Panc1 (cell line): Measurements from ENCODE around the gene NMRK2. TPM values are rescaled to one million over a fixed set of nuclear protein-coding genes. Genes with fewer than 3 reads are reported as not detected.

Experiments used
- ATAC-seq: fragments of 200-7000 bp; cut with Tn5 transposase; 2 replicates; pipeline ENCODE4 v1.9.1; 2020; ENCODE audit warnings: mild to moderate bottlenecking, moderate library complexity
- BruUV-seq: library from RNA; stranded (reverse); fragments of 400-500 nt; replicated peaks from 2 replicates; lab custom pipeline; 2021; lab: Mats Ljungman, UMichigan
- CTCF ChIA-PET: fragments of 300-600 bp; sonication (Branson Sonifier 250); formaldehyde crosslinking; loops from one replicate; lab custom pipeline; 2022; ENCODE audit warnings: antibody characterized with exemption; lab: Charles Lee
- POLR2A ChIA-PET: fragments of 300-600 bp; sonication (Branson Sonifier 250); formaldehyde crosslinking; loops from one replicate; lab custom pipeline; 2022; ENCODE audit warnings: antibody characterized with exemption; lab: Charles Lee
- DNase-seq: peaks from one replicate; pipeline ENCODE4 v3.0.0-alpha.2; 2010; ENCODE audit warnings: low read depth, low spot score
- H3K27ac ChIP-seq: 2 replicates; pipeline ENCODE4 v1.5.1; 2011; ENCODE audit warnings: mild to moderate bottlenecking, low read length, inconsistent platforms
- H3K27me3 ChIP-seq: fragments of 200-500 bp; sonication (Bioruptor generic); 2 replicates; pipeline ENCODE4 v1.6.0; 2014; ENCODE audit warnings: low read length, inconsistent platforms; ENCODE audit not compliant: control insufficient read depth, insufficient read depth
- H3K36me3 ChIP-seq: fragments of 200-500 bp; sonication (Bioruptor generic); 2 replicates; pipeline ENCODE4 v1.5.1; 2014; ENCODE audit warnings: inconsistent platforms, mild to moderate bottlenecking, low read length, moderate library complexity; ENCODE audit not compliant: control insufficient read depth, insufficient read depth
- H3K4me1 ChIP-seq: 2 replicates; pipeline ENCODE4 v1.5.1; 2011; ENCODE audit warnings: inconsistent platforms, mild to moderate bottlenecking, low read length, moderate library complexity; ENCODE audit not compliant: control insufficient read depth, insufficient read depth
- H3K4me3 ChIP-seq, 2 experiments: 2 replicates each; pipeline ENCODE4 v1.5.1; 2011 to 2012; ENCODE audit warnings: low read depth in 2 of 2, low read length in 2 of 2, mild to moderate bottlenecking in 2 of 2, inconsistent platforms in 1 of 2, moderate library complexity in 1 of 2
- H3K9me3 ChIP-seq: fragments of 200-500 bp; sonication (Bioruptor generic); 2 replicates; pipeline ENCODE4 v1.5.1; 2014; ENCODE audit warnings: low read depth, mild to moderate bottlenecking, inconsistent platforms, low read length, moderate library complexity; ENCODE audit not compliant: control insufficient read depth, insufficient read depth
- POLR2AphosphoS5 ChIP-seq: IDR thresholded peaks from 2 replicates; pipeline ENCODE4 v1.6.1; 2012; ENCODE audit warnings: mild to moderate bottlenecking, low read depth, low read length, moderate library complexity
- SIN3A ChIP-seq: IDR thresholded peaks from 2 replicates; pipeline ENCODE4 v1.6.1; 2012; ENCODE audit warnings: low read depth, mild to moderate bottlenecking, low read length, moderate library complexity, borderline replicate concordance; ENCODE audit not compliant: insufficient read depth
- TCF7L2 ChIP-seq: IDR thresholded peaks from 2 replicates; pipeline ENCODE4 v1.6.1; 2011; ENCODE audit warnings: mild to moderate bottlenecking, low read depth, low read length, inconsistent platforms
- in situ Hi-C: cut with HindIII; loops from 2 replicates; pipeline ENCODE4 v1.10.0; 2016; ENCODE audit warnings: low sequenced_read_pairs, low pct_unique_long_range_greater_than_20kb
- intact Hi-C: fragments of 100-400 bp; cut with micrococcal nuclease; formaldehyde crosslinking; loops from one replicate; pipeline ENCODE4 v1.10.0; 2022; ENCODE audit not compliant: unreplicated experiment
- total RNA-seq: library from RNA; stranded (reverse); gene quantifications from one replicate; pipeline ENCODE4 v1.2.1, GENCODE V29; 2021; ENCODE audit not compliant: unreplicated experiment
- TF ChIP-seq, protein P1 (sequence below): fragments of 450-650 bp; IDR thresholded peaks from 2 replicates; pipeline ENCODE4 v1.5.1; 2017; ENCODE audit warnings: mild to moderate bottlenecking
- TF ChIP-seq, protein P2 (sequence below), 2 experiments: IDR thresholded peaks; 2 replicates each; pipeline ENCODE4 v1.6.1; 2011 to 2012; ENCODE audit warnings: low read depth in 2 of 2, control low read depth in 1 of 2, low read length in 1 of 2, mild to moderate bottlenecking in 1 of 2, moderate library complexity in 1 of 2; ENCODE audit not compliant: insufficient read depth in 1 of 2

Gene NMRK2
- total RNA-seq, 1 experiment from 2014 or later, result 0.21 TPM

DNA sequence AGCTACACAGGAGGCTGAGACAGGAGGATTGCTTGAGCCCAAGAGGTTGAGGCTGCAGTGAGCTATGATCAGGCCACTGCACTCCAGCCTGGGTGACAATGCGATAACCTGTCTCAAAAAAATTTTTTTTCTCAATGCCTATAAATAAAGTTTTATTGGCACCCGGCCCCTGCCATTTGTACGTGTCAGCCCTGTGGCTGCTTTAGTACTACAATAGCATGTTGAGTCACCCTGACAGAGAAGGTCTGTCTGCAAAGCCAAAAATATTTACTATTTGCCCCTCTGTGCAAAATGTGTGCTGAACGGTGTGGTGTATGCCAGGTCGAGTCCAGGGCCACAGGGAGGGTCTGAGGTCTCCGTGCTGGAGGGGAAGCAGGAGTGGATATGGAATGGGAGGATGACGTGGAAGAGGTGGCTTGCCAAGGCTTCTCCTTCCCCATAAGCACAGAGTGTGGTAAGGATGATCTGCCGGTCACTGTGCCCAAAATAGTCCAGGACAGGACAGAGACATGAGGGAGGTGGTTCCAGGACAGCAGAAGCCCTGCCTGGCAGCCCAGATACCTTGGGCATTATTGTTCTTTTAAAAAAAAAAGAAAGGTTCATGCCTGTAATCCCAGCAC, 10.0 kb downstream of the NMRK2 start:
- no peaks in the 10 kb centered on the region for H3K9me3 ChIP-seq
- ATAC-seq, result 0 out of 2 replicates have a peak, but pooled peaks have one; percentile 29
- intact Hi-C loops (no loop called here), in situ Hi-C loops (no loop called here)
- no peak for DNase-seq
- H3K27ac ChIP-seq, result no peak overlapping the region
- no peak for TF ChIP-seq POLR2AphosphoS5
- TF ChIP-seq, protein P1, sequence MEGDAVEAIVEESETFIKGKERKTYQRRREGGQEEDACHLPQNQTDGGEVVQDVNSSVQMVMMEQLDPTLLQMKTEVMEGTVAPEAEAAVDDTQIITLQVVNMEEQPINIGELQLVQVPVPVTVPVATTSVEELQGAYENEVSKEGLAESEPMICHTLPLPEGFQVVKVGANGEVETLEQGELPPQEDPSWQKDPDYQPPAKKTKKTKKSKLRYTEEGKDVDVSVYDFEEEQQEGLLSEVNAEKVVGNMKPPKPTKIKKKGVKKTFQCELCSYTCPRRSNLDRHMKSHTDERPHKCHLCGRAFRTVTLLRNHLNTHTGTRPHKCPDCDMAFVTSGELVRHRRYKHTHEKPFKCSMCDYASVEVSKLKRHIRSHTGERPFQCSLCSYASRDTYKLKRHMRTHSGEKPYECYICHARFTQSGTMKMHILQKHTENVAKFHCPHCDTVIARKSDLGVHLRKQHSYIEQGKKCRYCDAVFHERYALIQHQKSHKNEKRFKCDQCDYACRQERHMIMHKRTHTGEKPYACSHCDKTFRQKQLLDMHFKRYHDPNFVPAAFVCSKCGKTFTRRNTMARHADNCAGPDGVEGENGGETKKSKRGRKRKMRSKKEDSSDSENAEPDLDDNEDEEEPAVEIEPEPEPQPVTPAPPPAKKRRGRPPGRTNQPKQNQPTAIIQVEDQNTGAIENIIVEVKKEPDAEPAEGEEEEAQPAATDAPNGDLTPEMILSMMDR, result no peak
- no peak for TF ChIP-seq SIN3A
- TF ChIP-seq TCF7L2, result no peak
- TF ChIP-seq, protein P2, sequence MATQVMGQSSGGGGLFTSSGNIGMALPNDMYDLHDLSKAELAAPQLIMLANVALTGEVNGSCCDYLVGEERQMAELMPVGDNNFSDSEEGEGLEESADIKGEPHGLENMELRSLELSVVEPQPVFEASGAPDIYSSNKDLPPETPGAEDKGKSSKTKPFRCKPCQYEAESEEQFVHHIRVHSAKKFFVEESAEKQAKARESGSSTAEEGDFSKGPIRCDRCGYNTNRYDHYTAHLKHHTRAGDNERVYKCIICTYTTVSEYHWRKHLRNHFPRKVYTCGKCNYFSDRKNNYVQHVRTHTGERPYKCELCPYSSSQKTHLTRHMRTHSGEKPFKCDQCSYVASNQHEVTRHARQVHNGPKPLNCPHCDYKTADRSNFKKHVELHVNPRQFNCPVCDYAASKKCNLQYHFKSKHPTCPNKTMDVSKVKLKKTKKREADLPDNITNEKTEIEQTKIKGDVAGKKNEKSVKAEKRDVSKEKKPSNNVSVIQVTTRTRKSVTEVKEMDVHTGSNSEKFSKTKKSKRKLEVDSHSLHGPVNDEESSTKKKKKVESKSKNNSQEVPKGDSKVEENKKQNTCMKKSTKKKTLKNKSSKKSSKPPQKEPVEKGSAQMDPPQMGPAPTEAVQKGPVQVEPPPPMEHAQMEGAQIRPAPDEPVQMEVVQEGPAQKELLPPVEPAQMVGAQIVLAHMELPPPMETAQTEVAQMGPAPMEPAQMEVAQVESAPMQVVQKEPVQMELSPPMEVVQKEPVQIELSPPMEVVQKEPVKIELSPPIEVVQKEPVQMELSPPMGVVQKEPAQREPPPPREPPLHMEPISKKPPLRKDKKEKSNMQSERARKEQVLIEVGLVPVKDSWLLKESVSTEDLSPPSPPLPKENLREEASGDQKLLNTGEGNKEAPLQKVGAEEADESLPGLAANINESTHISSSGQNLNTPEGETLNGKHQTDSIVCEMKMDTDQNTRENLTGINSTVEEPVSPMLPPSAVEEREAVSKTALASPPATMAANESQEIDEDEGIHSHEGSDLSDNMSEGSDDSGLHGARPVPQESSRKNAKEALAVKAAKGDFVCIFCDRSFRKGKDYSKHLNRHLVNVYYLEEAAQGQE (IDR thresholded peaks at IDR 0.05; ENCODE audit: insufficient read depth in 1 of 2, low read depth in 2 of 2, low read length in 1 of 2), result no peak
- H3K4me1 ChIP-seq, result no peaks in the 10 kb centered on the region
- no TSS peak for BruUV-seq
- H3K27me3 ChIP-seq, result no peaks in the 10 kb centered on the region
- H3K4me3 ChIP-seq, result no peak overlapping the region
- no peaks in the 10 kb centered on the region for H3K36me3 ChIP-seq
- POLR2A ChIA-PET, result no interaction called here
- CTCF ChIA-PET, result no interaction called here

DNA sequence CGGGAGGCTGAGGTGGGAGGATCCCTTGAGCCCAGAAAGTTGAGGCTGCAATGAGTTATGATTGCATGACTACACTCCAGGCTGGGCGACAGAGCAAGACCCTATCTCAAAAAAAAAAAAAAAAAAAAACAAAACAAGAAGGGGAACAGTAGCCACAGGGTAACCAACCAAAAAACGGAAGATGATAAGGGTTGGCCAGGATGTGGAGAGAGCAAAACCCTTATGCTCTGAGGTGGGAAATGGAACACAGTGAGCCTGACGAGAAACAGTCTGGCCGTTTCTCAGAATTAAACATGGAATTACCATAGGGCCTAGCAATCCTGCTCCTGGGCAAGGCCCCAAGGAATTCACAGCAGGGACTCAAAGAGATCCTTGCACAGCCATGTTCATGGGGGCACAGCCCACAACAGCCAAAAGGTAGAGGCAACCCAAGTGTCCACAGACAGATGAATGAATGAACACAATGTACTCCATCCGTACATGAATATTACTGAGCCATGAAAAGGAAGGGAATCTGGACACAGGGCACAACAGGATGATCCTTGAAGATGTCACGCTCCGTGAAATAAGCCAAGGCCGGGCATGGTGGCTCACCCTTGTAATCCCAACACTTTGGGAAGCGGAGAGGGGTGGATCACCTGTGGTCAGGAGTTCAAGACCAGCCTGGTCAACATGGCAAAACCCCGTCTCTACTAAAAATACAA, 11.3 kb downstream of the NMRK2 start:
- H3K4me1 ChIP-seq, result no peaks in the 10 kb centered on the region
- no peaks in the 10 kb centered on the region for H3K36me3 ChIP-seq
- no peak overlapping the region for H3K4me3 ChIP-seq
- no peak for TF ChIP-seq SIN3A
- TF ChIP-seq, protein P1, result no peak
- TF ChIP-seq POLR2AphosphoS5, result no peak
- TF ChIP-seq TCF7L2, result no peak
- TF ChIP-seq, protein P2 (IDR thresholded peaks at IDR 0.05; ENCODE audit: insufficient read depth in 1 of 2, low read depth in 2 of 2, low read length in 1 of 2), result no peak
- in situ Hi-C loops (no loop called here), intact Hi-C loops (no loop called here)
- no peaks in the 10 kb centered on the region for H3K9me3 ChIP-seq
- H3K27ac ChIP-seq, result no peak overlapping the region
- no peaks in the 10 kb centered on the region for H3K27me3 ChIP-seq
- ATAC-seq (no peak), DNase-seq (no peak)
- ChIA-PET CTCF (no interaction called here), POLR2A (no interaction called here)
- BruUV-seq, result no TSS peak
